GM12878 (cell line): ENCODE measurements around the gene SYMPK. TPM values are rescaled to one million over a fixed set of nuclear protein-coding genes. Genes with fewer than 3 reads are reported as not detected.

Experiments
- ATAC-seq: fragments of 200-7000 bp; cut with Tn5 transposase; 3 replicates; pipeline ENCODE4 v1.9.1; 2020; ENCODE audit warnings: mild to moderate bottlenecking, moderate library complexity
- BruUV-seq: library from RNA; stranded (reverse); fragments of 400-500 nt; replicated peaks from 2 replicates; lab custom pipeline; 2021; lab: Mats Ljungman, UMichigan
- CTCF ChIA-PET: fragments of 300-600 bp; sonication (Branson Sonifier 250); formaldehyde crosslinking; extraction: SDS; loops from one replicate; lab custom pipeline; 2021; ENCODE audit warnings: inconsistent platforms; lab: Yijun Ruan, JAX
- POLR2A ChIA-PET: fragments of 350-600 bp; formaldehyde crosslinking; extraction: SDS; loops from one replicate; lab custom pipeline; 2021; ENCODE audit warnings: inconsistent platforms; lab: Charles Lee
- RAD21 ChIA-PET: fragments of 300-600 bp; sonication (Branson Sonifier 250); formaldehyde crosslinking; loops from one replicate; lab custom pipeline; 2023; ENCODE audit warnings: antibody characterized with exemption; ENCODE audit not compliant: unreplicated experiment; lab: Charles Lee
- SMC1A ChIA-PET: fragments of 300-600 bp; sonication (Branson Sonifier 250); formaldehyde crosslinking; loops from one replicate; lab custom pipeline; 2023; ENCODE audit not compliant: unreplicated experiment, uncharacterized antibody; lab: Charles Lee
- DNase-seq: peaks from one replicate; pipeline ENCODE4 v3.0.0-alpha.2; 2011; ENCODE audit warnings: low read depth, low spot score
- FAIRE-seq: peaks from 3 replicates; lab custom pipeline; 2011; peaks lifted over from hg19 to GRCh38; lab: Jason Lieb, UNC
- H2AFZ ChIP-seq: 2 replicates; pipeline ENCODE4 v1.6.0; 2011; ENCODE audit warnings: low read depth, low read length, control low read depth; ENCODE audit not compliant: control insufficient read depth
- H3K27ac ChIP-seq: 2 replicates; pipeline ENCODE4 v1.5.1; 2011; ENCODE audit warnings: control low read depth; ENCODE audit not compliant: control insufficient read depth, insufficient read depth
- H3K27me3 ChIP-seq, 2 experiments: replicated peaks in 1 of 2; 2 replicates each; pipeline versions ENCODE4 v1.6.0 to v1.6.1; 2011; ENCODE audit warnings: low read length in 1 of 2; ENCODE audit not compliant: control insufficient read depth in 2 of 2, insufficient read depth in 2 of 2
- H3K36me3 ChIP-seq, 2 experiments: 2 replicates each; pipeline ENCODE4 v1.5.1; 2011; ENCODE audit warnings: low read length in 1 of 2; ENCODE audit not compliant: control insufficient read depth in 2 of 2, insufficient read depth in 2 of 2
- H3K4me1 ChIP-seq: 2 replicates; pipeline ENCODE4 v1.6.1; 2011; ENCODE audit warnings: mild to moderate bottlenecking, low read length, moderate library complexity, mixed read lengths; ENCODE audit not compliant: control insufficient read depth, insufficient read depth
- H3K4me2 ChIP-seq: 2 replicates; pipeline ENCODE4 v1.6.0; 2011; ENCODE audit warnings: control low read depth; ENCODE audit not compliant: control insufficient read depth, insufficient read depth
- H3K4me3 ChIP-seq: fragments of 200-600 bp; sonication (generic); 2 replicates; pipeline ENCODE4 v1.5.1; 2016
- H3K79me2 ChIP-seq: 2 replicates; pipeline ENCODE4 v1.6.0; 2011; ENCODE audit warnings: low read length; ENCODE audit not compliant: control insufficient read depth, insufficient read depth
- H3K9ac ChIP-seq: 2 replicates; pipeline ENCODE4 v1.8.0; 2011; ENCODE audit warnings: low read length, control low read depth, mixed read lengths; ENCODE audit not compliant: control insufficient read depth, insufficient read depth
- H3K9me3 ChIP-seq: replicated peaks from 3 replicates; pipeline ENCODE4 v1.5.1; 2011; ENCODE audit warnings: mild to moderate bottlenecking, low read length; ENCODE audit not compliant: control insufficient read depth, insufficient read depth
- H4K20me1 ChIP-seq: 2 replicates; pipeline ENCODE4 v1.6.0; 2011; ENCODE audit not compliant: control insufficient read depth, insufficient read depth
- BCL3 ChIP-seq: IDR thresholded peaks from 2 replicates; pipeline ENCODE4 v1.6.1; 2011; ENCODE audit warnings: borderline replicate concordance, low read depth, mild to moderate bottlenecking, moderate library complexity, low read length; ENCODE audit not compliant: insufficient read depth, poor library complexity, severe bottlenecking
- ETV6 ChIP-seq, 2 experiments: fragments of 450-650 bp in 1 of 2; IDR thresholded peaks in 1 of 2; conservative IDR thresholded peaks in 1 of 2; 2 replicates each; pipeline ENCODE4 v1.6.1; 2014; ENCODE audit warnings: antibody characterized with exemption in 1 of 2, borderline replicate concordance in 1 of 2, low read depth in 1 of 2, mild to moderate bottlenecking in 1 of 2, moderate library complexity in 1 of 2
- FOXM1 ChIP-seq: IDR thresholded peaks from 2 replicates; pipeline ENCODE4 v1.6.1; 2012; ENCODE audit warnings: low read depth, mild to moderate bottlenecking, inconsistent platforms, low read length, moderate library complexity
- IRF3 ChIP-seq: fragments of 450-650 bp; IDR thresholded peaks from 2 replicates; pipeline ENCODE4 v1.6.1; 2014; ENCODE audit warnings: mild to moderate bottlenecking
- POLR2A ChIP-seq: IDR thresholded peaks from 2 replicates; pipeline ENCODE4 v1.6.1; 2011; ENCODE audit warnings: low read depth, mild to moderate bottlenecking, low read length
- POLR2AphosphoS5 ChIP-seq: IDR thresholded peaks from 2 replicates; pipeline ENCODE4 v1.6.1; 2011; ENCODE audit warnings: mild to moderate bottlenecking, low read length, inconsistent platforms
- RCOR1 ChIP-seq: conservative IDR thresholded peaks from 2 replicates; pipeline ENCODE4 v1.6.1; 2012; ENCODE audit warnings: low read depth, low read length, improper control_type of control experiment
- SKIL ChIP-seq: fragments of 450-650 bp; IDR thresholded peaks from 2 replicates; pipeline ENCODE4 v1.6.1; 2017; ENCODE audit warnings: mild to moderate bottlenecking, low read depth, inconsistent platforms; ENCODE audit not compliant: poor library complexity, severe bottlenecking
- SMC3 ChIP-seq: IDR thresholded peaks from 2 replicates; pipeline ENCODE4 v1.6.1; 2011; ENCODE audit warnings: low read length, improper control_type of control experiment, borderline replicate concordance
- USF1 ChIP-seq: IDR thresholded peaks from 2 replicates; pipeline ENCODE4 v1.6.1; 2011; ENCODE audit warnings: borderline replicate concordance, low read depth, mild to moderate bottlenecking, moderate library complexity, mixed read lengths, low read length; ENCODE audit not compliant: insufficient read depth; ENCODE audit errors: extremely low read length
- ZSCAN29 ChIP-seq: fragments of 450-650 bp; IDR thresholded peaks from 2 replicates; pipeline ENCODE4 v1.6.1; 2017; ENCODE audit warnings: mild to moderate bottlenecking, moderate library complexity
- WGBS: methylation state at CpG from one replicate; pipeline ENCODE4 v1.1.6; 2016; ENCODE audit warnings: low lambda C conversion rate; ENCODE audit not compliant: insufficient replicate concordance, insufficient coverage; ENCODE audit errors: missing lambda C conversion rate; 5-methylcytosine and 5-hydroxymethylcytosine counted together
- in situ Hi-C: fragments of 300-500 bp; cut with MboI; formaldehyde crosslinking; loops from 9 replicates; pipeline ENCODE4 v1.14.3; 2018; ENCODE audit warnings: mixed read lengths
- intact Hi-C: fragments of 100-400 bp; cut with micrococcal nuclease; formaldehyde crosslinking; loops from one replicate; pipeline ENCODE4 v1.14.2; 2022; ENCODE audit not compliant: unreplicated experiment
- polyA plus RNA-seq, 11 experiments: library from polyadenylated mRNA; depleted of rRNA in 4 of 11; unstranded in 6 of 11; stranded (reverse) in 5 of 11; fragments of >200 nt; fragmentation: Nextera tagmentation in 4 of 11; fragmentation: Illumina TruSeq in 1 of 11; extraction: Ambion mirVana in 4 of 11; extraction: Trizol in 1 of 11; gene quantifications; 1 replicate in 1 of 11; 2 replicates in 10 of 11; pipeline versions ENCODE4 v1.2.1 to v1.2.3, GENCODE V29; 2011 to 2016; ENCODE audit warnings: inconsistent platforms in 2 of 11, missing spikeins in 2 of 11, low read depth in 1 of 11
- total RNA-seq, 4 experiments: library from RNA; depleted of rRNA in 3 of 4; stranded (reverse); fragments of >200 nt in 3 of 4; fragmentation: Illumina TruSeq in 1 of 4; extraction: Trizol in 1 of 4; gene quantifications; 2 replicates each; pipeline versions ENCODE4 v1.2.1 to v1.2.3, GENCODE V29; 2013 to 2021

Gene SYMPK
- total and polyA plus RNA-seq, 10 of the 15 experiments (the other 5 are each of a cell fraction or from before 2014, with no cell fraction given): 0.49 to 109 (median 42.5) TPM

GRCh38 chr19:45828945-45829344 is 34.0 kb downstream of the SYMPK start:
- over 99% methylated on average over 16 of the region's 16 CpGs for WGBS
- ChIA-PET POLR2A (no interaction called here), CTCF (interaction anchor here (1.1 kb wide), 1 partner anchor 9 kb away, joined by 3 read pairs; no protein-coding TSS in a partner anchor), SMC1A (no interaction called here), RAD21 (no interaction called here)
- H3K27ac ChIP-seq: no peak overlapping the region
- ATAC-seq (no peak), DNase-seq (no peak), FAIRE-seq (no peak)
- no peak overlapping the region for H3K4me3 ChIP-seq
- no peak overlapping the region for H2AFZ ChIP-seq
- no peaks in the 10 kb centered on the region for H3K79me2 ChIP-seq
- in situ Hi-C loops: no loop called here
- no peaks in the 10 kb centered on the region for H3K9me3 ChIP-seq
- H3K9ac ChIP-seq: no peak overlapping the region
- H4K20me1 ChIP-seq: no peaks in the 10 kb centered on the region
- intact Hi-C loops: no loop called here
- no peaks in the 10 kb centered on the region; the same call in 1 of the 2 replicates for H3K4me1 ChIP-seq
- H3K36me3 ChIP-seq: peaks cover 26 to 48% of the 10 kb centered on the region in 2 experiments
- BruUV-seq: no TSS peak
- H3K4me2 ChIP-seq: no peak overlapping the region
- no peak for TF ChIP-seq SKIL
- 0 out of 2 replicates have a peak, but pooled peaks have one; percentile 28 for TF ChIP-seq POLR2A
- H3K27me3 ChIP-seq: no peaks in the 10 kb centered on the region

- RAD21 ChIA-PET: no interaction called here
- H3K4me2 ChIP-seq: no peak overlapping the region
- SMC1A ChIA-PET: no interaction called here
- no peaks in the 10 kb centered on the region for H3K79me2 ChIP-seq
- H3K9me3 ChIP-seq: no peaks in the 10 kb centered on the region
- no peak overlapping the region for H3K27ac ChIP-seq
- H4K20me1 ChIP-seq: no peaks in the 10 kb centered on the region
- H3K36me3 ChIP-seq: peaks cover 26 to 49% of the 10 kb centered on the region in 2 experiments
- intact Hi-C loops (no loop called here), in situ Hi-C loops (no loop called here)
- DNase-seq (no peak), FAIRE-seq (no peak), ATAC-seq (no peak)
- BruUV-seq: no TSS peak
- POLR2A ChIA-PET: no interaction called here
- no peak overlapping the region for H2AFZ ChIP-seq
- H3K4me1 ChIP-seq: no peaks in the 10 kb centered on the region; the same call in 1 of the 2 replicates
- no peak overlapping the region for H3K4me3 ChIP-seq
- CTCF ChIA-PET: interaction anchor here (0.6 to 1.1 kb wide), 2 partner anchors 9 to 12 kb away, joined by 3 read pairs; no protein-coding TSS in a partner anchor
- no peak overlapping the region for H3K9ac ChIP-seq
- 77% methylated on average over 9 of the region's 9 CpGs for WGBS
- H3K27me3 ChIP-seq: no peaks in the 10 kb centered on the region
- TF ChIP-seq FOXM1: no peak
- TF ChIP-seq BCL3: no peak
- TF ChIP-seq POLR2AphosphoS5: no peak
- no peak for TF ChIP-seq SMC3
- no peak for TF ChIP-seq RCOR1
- no peak for TF ChIP-seq ZSCAN29
- TF ChIP-seq ETV6 (conservative IDR thresholded peaks at IDR 0.05 in 1 of 2, IDR thresholded peaks at IDR 0.05 in 1 of 2; ENCODE audit: borderline replicate concordance in 1 of 2, low read depth in 1 of 2): no peak
- TF ChIP-seq IRF3: no peak
- no peak for TF ChIP-seq USF1
Observed at GRCh38 chr19:45828523-45828922, 34.4 kb downstream of the SYMPK start.
